ENCODE results near the gene CHCHD3. TPM values are rescaled to one million over a fixed set of nuclear protein-coding genes. Genes with fewer than 3 reads are reported as not detected.

Gene CHCHD3
- total RNA-seq, 1 donor: 104 TPM

DNA sequence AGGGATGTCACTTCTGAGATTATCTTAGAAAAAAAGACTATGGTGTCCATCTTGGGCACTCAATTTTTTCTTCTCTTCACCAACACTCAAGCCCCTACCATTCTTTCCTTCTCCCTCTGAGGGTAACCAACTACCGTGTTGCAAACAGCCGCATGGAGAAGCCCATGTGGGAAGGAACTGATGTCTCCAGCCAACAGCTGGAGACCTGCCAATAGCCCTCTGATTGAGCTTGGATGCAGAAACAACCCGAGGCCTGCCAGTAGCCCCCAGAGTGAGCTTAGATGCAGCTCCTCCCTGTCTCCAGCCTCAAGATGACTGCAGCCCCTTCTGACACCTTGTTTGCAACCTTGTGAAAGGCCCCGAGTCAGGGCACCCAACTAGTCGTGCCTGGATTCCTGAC is 36.4 kb upstream of the CHCHD3 start:
- TF ChIP-seq, protein P1, sequence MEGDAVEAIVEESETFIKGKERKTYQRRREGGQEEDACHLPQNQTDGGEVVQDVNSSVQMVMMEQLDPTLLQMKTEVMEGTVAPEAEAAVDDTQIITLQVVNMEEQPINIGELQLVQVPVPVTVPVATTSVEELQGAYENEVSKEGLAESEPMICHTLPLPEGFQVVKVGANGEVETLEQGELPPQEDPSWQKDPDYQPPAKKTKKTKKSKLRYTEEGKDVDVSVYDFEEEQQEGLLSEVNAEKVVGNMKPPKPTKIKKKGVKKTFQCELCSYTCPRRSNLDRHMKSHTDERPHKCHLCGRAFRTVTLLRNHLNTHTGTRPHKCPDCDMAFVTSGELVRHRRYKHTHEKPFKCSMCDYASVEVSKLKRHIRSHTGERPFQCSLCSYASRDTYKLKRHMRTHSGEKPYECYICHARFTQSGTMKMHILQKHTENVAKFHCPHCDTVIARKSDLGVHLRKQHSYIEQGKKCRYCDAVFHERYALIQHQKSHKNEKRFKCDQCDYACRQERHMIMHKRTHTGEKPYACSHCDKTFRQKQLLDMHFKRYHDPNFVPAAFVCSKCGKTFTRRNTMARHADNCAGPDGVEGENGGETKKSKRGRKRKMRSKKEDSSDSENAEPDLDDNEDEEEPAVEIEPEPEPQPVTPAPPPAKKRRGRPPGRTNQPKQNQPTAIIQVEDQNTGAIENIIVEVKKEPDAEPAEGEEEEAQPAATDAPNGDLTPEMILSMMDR (IDR thresholded peaks at IDR 0.05; ENCODE audit: insufficient read depth, low read depth, low read length): no peak
- no peak for DNase-seq (ENCODE audit: low read depth)
- no peak overlapping the region for H3K4me3 ChIP-seq (ENCODE audit: low read depth, low read length)

DNA sequence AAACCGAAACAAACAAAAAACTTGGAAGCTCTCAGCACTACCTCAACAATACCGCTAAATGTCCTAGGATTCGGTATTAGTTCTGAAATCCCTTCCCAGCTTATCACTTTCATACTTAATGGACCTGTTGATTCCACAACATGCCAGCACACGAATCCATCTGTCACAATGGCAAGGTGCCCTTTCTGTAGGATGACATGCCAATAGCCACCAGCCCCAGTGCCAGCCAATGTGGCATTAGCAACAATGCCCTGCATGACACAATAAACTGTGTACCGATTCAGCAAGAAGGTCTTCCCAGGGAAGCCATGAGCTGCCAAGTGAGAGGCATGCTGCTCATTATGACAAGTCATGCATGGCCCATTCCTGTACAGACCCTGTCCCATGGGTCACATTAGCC is 35.6 kb upstream of the CHCHD3 start:
- no peak overlapping the region for H3K4me3 ChIP-seq (ENCODE audit: low read depth, low read length)
- DNase-seq (ENCODE audit: low read depth): no peak
- TF ChIP-seq, protein P1 (IDR thresholded peaks at IDR 0.05; ENCODE audit: insufficient read depth, low read depth, low read length): no peak

DNA sequence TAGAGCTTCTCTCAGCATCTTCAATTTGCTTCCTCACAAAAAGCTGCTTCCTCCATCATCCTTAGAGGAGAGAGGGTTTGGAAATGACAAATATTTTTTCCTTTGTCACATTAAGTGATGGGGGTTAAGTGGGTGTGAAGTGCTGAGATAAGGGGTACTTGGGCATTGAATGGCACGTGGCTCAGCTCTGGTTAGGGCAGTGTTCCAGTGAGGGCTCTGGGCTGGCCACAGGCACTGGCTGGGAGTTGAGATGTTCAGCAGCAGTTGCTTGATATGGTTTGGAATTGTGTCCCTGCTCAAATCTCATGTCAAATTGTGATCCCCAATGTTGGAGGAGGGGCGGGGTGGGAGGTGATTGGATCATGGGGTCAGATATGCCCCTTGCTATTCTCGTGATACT is 33.7 kb upstream of the CHCHD3 start:
- H3K4me3 ChIP-seq (ENCODE audit: low read depth, low read length): no peak overlapping the region
- TF ChIP-seq, protein P1 (IDR thresholded peaks at IDR 0.05; ENCODE audit: insufficient read depth, low read depth, low read length): no peak
- DNase-seq (ENCODE audit: low read depth): no peak

DNA sequence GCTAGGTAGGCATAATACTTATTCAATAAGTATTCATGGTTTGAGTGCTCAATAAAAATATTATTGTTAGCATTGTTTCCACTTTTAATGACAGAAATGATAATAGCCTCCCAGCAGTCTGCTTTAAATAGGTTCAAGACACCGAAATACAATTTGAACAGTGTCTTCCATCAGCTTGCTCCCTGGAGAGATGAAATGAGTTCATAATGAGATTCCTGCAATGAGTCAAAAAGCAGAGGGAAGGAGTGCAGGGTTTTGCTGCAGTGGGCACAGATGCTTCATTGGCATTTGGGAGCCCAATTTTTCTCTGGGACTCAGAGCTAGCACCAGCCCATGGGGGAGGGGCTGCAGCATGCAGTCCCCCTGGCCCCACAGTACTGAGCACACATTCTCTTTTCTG is 32.6 kb upstream of the CHCHD3 start:
- TF ChIP-seq, protein P1 (IDR thresholded peaks at IDR 0.05; ENCODE audit: insufficient read depth, low read depth, low read length): no peak
- DNase-seq (ENCODE audit: low read depth): no peak
- no peak overlapping the region for H3K4me3 ChIP-seq (ENCODE audit: low read depth, low read length)

DNA sequence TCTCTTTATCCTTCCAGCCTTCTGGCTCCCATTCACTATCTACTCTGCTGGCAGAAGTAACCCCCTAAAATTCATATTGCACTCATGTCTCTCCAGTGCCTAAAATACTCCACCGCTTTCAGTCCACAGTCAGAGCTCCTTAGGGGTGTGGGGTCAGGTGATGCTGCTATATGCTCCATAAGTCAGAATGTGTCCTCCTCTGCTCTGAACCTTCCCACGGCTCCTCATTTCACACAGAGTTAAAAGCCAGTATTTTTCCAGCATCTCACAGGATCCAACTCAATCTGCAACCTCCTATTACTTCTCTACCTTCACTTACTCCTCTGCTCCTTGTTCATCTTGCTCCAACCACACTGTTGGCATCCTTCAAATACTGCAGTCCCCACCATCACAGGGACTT is 31.1 kb upstream of the CHCHD3 start:
- DNase-seq (ENCODE audit: low read depth): no peak
- TF ChIP-seq, protein P1 (IDR thresholded peaks at IDR 0.05; ENCODE audit: insufficient read depth, low read depth, low read length): no peak
- H3K4me3 ChIP-seq (ENCODE audit: low read depth, low read length): no peak overlapping the region

DNA sequence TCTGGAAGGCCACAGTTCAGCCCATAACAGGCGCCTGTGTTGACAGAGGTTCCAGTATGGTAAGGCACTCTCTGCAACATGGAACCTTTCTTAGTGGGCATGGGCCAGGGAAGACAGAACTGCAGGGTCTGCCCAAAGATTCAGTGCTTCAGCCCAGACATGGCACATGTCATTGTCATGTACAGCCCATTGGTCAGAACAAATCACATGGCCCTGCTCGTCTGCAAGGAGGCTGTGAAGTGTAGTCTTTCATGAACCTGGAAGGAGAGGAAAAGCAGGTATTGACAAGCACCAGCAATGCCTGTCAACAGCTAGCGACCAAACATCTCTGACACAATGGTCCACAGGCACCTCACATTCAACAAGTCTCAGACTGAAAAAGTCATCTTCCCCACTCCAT is 30.4 kb upstream of the CHCHD3 start:
- TF ChIP-seq, protein P1 (IDR thresholded peaks at IDR 0.05; ENCODE audit: insufficient read depth, low read depth, low read length): no peak
- DNase-seq (ENCODE audit: low read depth): no peak
- H3K4me3 ChIP-seq (ENCODE audit: low read depth, low read length): no peak overlapping the region

DNA sequence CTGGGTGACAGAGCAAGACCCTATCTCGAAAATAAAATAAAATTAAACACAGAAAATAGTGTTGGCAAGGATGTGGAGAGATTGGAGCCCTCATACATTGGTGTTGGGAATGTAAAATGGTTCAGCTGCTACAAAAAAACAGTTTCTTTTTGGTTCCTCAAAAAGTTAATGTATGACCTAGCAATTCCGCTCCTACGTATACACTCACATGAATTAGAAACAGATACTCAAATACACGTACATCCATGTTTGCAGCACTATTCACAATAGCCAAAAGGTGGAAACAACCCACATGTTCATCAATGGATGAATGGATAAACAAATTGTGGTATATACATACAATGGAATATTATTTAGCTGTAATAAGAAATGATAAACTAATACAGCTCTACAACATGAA is 28.4 kb upstream of the CHCHD3 start:
- TF ChIP-seq, protein P1 (IDR thresholded peaks at IDR 0.05; ENCODE audit: insufficient read depth, low read depth, low read length): no peak
- DNase-seq (ENCODE audit: low read depth): no peak
- H3K4me3 ChIP-seq (ENCODE audit: low read depth, low read length): no peak overlapping the region

Measured in fibroblast of villous mesenchyme (primary cell).